Measurements from ENCODE around the gene STK11. TPM values are rescaled to one million over a fixed set of nuclear protein-coding genes. Genes with fewer than 3 reads are reported as not detected.

STK11 gene
- total RNA-seq, 2 donors from 2014 or later, result 60.2 to 70.0 TPM

DNA sequence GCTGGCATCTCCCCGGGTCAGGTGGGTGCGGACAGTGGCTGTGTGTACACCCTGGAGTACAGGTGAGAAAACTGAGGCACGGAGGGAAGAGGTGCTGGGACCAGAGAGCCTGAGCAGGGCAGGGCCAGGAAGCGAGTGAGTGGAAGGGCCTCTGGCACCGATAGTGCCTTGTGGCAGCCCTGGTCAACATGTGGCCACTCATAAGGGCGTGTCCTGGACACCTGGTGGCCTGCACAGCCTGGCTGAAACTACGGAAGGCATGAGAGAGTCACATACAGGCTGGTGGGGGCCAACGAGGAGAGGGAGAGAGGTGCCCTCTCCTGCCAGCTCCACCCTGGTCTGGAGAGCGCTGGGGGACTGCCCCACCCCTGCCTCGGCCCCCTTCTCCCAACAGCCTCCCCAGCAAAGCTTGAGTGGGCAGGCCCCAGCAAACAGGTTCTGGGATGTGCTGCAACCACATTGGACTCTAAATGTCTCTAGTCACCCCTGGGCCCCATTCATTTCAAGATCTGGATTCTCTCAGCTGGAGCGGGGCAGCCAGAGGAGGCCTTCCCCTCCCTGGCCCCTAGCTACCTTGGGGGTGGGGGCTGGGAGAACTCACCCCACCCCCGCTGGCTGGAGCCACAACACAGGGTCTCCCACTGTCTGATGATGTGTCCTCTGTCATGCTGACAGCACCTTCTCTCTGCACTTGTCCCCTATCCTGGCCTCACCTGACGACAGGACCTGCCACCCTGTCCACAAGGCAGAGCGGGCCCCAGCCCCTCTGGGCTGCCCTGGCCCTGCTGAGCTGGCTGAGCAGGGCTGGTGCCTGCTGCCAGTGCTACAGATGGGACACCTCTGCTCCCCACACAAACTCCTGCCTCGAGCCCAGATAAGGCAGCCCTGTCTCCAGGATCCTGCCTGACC is 26.4 kb downstream of the STK11 start:
- TF ChIP-seq, protein P1, sequence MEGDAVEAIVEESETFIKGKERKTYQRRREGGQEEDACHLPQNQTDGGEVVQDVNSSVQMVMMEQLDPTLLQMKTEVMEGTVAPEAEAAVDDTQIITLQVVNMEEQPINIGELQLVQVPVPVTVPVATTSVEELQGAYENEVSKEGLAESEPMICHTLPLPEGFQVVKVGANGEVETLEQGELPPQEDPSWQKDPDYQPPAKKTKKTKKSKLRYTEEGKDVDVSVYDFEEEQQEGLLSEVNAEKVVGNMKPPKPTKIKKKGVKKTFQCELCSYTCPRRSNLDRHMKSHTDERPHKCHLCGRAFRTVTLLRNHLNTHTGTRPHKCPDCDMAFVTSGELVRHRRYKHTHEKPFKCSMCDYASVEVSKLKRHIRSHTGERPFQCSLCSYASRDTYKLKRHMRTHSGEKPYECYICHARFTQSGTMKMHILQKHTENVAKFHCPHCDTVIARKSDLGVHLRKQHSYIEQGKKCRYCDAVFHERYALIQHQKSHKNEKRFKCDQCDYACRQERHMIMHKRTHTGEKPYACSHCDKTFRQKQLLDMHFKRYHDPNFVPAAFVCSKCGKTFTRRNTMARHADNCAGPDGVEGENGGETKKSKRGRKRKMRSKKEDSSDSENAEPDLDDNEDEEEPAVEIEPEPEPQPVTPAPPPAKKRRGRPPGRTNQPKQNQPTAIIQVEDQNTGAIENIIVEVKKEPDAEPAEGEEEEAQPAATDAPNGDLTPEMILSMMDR (IDR thresholded peaks at IDR 0.05), result no peak
- peak overlapping the region in 1 of 2 donors; percentile 7 for H3K27ac ChIP-seq
- peaks cover 6 to 16% of the 10 kb centered on the region in 2 donors for H3K4me1 ChIP-seq (ENCODE audit: control insufficient read depth in 1 of 2, low read depth in 2 of 2)
- H3K36me3 ChIP-seq, result peaks cover 13% of the 10 kb centered on the region
- ATAC-seq (ENCODE audit: insufficient number of reproducible peaks, low FRiP score, low read depth) (no peak), DNase-seq (ENCODE audit: low spot score) (no peak)
- no peak overlapping the region for H3K4me3 ChIP-seq
- H3K27me3 ChIP-seq (replicated peaks; ENCODE audit: insufficient read depth), result no peaks in the 10 kb centered on the region
- no peaks in the 10 kb centered on the region for H3K9me3 ChIP-seq

DNA sequence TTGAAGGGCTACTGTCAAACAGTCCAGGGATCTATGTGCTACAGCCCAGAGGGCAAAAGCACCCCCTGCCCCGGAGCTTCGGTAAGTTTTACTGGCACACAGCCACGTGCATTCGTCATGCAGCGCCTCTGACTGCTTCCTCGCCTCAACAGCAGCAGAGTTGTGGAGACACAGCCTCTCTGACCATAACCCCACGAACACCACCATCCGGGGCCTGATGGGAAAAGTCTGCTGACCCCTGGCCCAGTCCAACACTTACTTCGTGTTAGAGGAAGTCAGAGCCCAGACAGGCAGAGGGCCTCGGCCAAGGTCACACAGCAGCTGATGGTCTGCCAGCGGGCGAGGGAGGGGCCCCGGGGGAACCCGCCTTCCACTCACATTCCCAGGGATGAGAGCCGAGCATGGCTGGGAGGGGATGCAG is 27.1 kb downstream of the STK11 start:
- no peak for DNase-seq (ENCODE audit: low spot score)

DNA sequence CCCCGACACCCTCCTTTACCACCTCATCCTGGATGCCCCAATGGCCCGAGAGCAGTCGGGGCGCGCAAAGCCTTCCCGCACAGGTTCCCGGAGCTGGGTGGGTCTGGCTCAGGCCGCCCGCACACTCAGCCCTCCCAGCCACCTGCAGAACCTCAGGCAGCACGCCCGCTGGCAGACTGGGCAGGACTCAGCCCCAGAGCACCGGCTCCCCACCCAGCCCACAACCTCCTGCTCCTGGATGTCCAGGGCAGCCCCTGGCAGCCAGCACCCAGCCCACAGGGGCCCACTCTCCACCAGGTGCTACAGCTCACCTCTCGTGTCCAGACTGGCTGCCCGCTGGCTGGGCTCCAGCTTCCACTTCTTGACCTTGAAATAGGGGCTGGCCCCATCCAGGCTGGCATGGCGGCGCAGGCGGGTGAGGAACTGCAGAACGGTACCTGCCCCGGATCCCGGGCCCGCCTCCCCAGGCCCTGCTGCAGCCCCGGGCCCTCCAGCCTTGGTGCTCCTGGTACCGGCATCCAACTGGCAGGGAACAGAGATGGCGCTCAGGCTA is 27.6 kb downstream of the STK11 start:
- TF ChIP-seq, protein P1 (IDR thresholded peaks at IDR 0.05), result no peak
- Histone ChIP-seq H3K27me3 (replicated peaks; ENCODE audit: insufficient read depth) (no peaks in the 10 kb centered on the region), H3K27ac (no peak overlapping the region), H3K4me3 (no peak overlapping the region), H3K4me1 (ENCODE audit: control insufficient read depth in 1 of 2, low read depth in 2 of 2) (peaks cover 11 to 23% of the 10 kb centered on the region in 2 donors), H3K9me3 (no peaks in the 10 kb centered on the region), H3K36me3 (peaks cover 2% of the 10 kb centered on the region)
- ATAC-seq (ENCODE audit: insufficient number of reproducible peaks, low FRiP score, low read depth), result no peak
- no peak for DNase-seq (ENCODE audit: low spot score)

More for the DNA sequence above, 27.1 kb downstream of the STK11 start:
- ATAC-seq (ENCODE audit: insufficient number of reproducible peaks, low FRiP score, low read depth), result no peak
- Histone ChIP-seq H3K4me3 (no peak overlapping the region), H3K4me1 (ENCODE audit: control insufficient read depth in 1 of 2, low read depth in 2 of 2) (peaks cover 9 to 21% of the 10 kb centered on the region in 2 donors), H3K36me3 (peaks cover 7% of the 10 kb centered on the region), H3K27ac (peak overlapping the region in 1 of 2 donors; percentile 7), H3K9me3 (no peaks in the 10 kb centered on the region), H3K27me3 (replicated peaks; ENCODE audit: insufficient read depth) (no peaks in the 10 kb centered on the region)
- TF ChIP-seq, protein P1 (IDR thresholded peaks at IDR 0.05), result no peak

DNA sequence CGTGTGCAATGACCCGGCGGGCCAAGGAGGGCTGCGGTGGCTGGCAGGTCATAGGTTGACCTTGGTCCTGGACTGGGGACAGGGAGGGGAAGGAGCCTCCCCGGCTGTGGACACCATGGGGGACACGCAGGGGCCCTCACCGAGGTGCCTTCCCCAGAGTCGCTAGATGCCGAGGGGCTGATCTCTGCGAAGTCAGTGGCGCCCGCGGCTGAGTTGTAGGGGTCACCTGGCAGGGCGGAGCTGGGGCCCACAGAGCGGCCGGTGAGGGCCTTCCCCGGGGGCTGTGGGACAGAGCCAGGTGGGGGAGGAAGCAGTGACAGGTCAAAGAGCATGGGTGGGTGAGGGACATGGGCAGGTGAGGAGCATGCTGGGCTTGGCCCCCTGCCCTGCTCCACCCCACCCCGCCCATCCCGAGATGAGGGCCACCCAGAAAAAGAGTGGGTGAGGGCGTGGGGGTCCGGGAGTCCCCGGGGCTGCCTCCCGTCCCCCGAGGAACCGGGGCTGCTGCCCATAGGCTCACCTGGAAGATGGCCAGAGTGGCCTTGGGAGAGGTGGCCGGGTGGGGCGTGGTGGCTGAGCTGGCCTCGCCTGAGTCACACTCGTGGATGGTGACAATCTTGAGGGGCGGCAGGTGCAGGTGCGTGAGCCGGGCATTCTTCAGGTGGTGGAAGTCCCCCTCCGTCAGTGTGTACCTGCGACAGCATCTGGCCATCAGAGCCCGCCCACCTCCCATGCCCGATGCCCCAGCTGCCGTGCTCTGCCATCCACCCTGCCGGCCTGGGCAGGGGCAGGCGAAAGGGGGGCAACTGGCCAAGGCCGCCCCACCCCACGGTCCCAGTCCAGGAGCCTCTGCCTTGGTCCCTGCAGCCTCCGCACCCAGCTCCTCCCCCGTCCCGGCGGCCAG is 28.7 kb downstream of the STK11 start:
- Histone ChIP-seq H3K36me3 (no peaks in the 10 kb centered on the region), H3K4me1 (ENCODE audit: control insufficient read depth in 1 of 2, low read depth in 2 of 2) (peaks cover 12 to 31% of the 10 kb centered on the region in 2 donors), H3K27ac (no peak overlapping the region), H3K4me3 (no peak overlapping the region), H3K9me3 (no peaks in the 10 kb centered on the region), H3K27me3 (replicated peaks; ENCODE audit: insufficient read depth) (no peaks in the 10 kb centered on the region)
- ATAC-seq (ENCODE audit: insufficient number of reproducible peaks, low FRiP score, low read depth) (no peak), DNase-seq (ENCODE audit: low spot score) (no peak)
- TF ChIP-seq, protein P1 (IDR thresholded peaks at IDR 0.05), result no peak
